ENCODE results near the gene UGGT2.

GRCh38 chr13:95906999-95907398, 146.2 kb downstream of the UGGT2 start:
- TF ChIP-seq TAF1 (IDR thresholded peaks at IDR 0.05; ENCODE audit: low read depth, low read length) (no peak), POLR2A (IDR thresholded peaks at IDR 0.05; ENCODE audit: low read depth, low read length) (no peak), POLR2AphosphoS5 (IDR thresholded peaks at IDR 0.05; ENCODE audit: low read depth, low read length) (no peak), SPI1 (IDR thresholded peaks at IDR 0.05; ENCODE audit: low read depth, low read length) (no peak), PAX5 (IDR thresholded peaks at IDR 0.05; ENCODE audit: insufficient read depth, low read length, severe bottlenecking) (no peak)
